ENCODE results near the gene VAV3. TPM values are rescaled to one million over a fixed set of nuclear protein-coding genes. Genes with fewer than 3 reads are reported as not detected.

The VAV3 gene
- polyA plus RNA-seq, 3 donors: 5.4 to 9.2 (median 9.0) TPM

- Histone ChIP-seq H3K4me1 (ENCODE audit: control insufficient read depth in 1 of 2, insufficient read depth in 2 of 2, low read length in 2 of 2) (no peaks in the 10 kb centered on the region), H4K20me1 (ENCODE audit: insufficient read depth, low read length) (no peaks in the 10 kb centered on the region), H3K4me3 (replicated peaks in 1 of 3; ENCODE audit: low read depth in 2 of 3, low read length in 3 of 3) (no peak overlapping the region), H3K36me3 (replicated peaks in 1 of 2; ENCODE audit: control insufficient read depth in 1 of 2, insufficient read depth in 2 of 2, low read length in 2 of 2) (peaks cover 15 to 62% of the 10 kb centered on the region in 2 donors), H3K9ac (ENCODE audit: insufficient read depth, low read length, poor library complexity, severe bottlenecking) (no peak overlapping the region), H3K79me2 (ENCODE audit: insufficient read depth, low read length) (no peaks in the 10 kb centered on the region), H3K27ac (ENCODE audit: low read depth in 1 of 2, low read length in 2 of 2) (no peak overlapping the region), H3K9me3 (replicated peaks in 1 of 2; ENCODE audit: control insufficient read depth in 1 of 2, insufficient read depth in 1 of 2, low read length in 2 of 2) (peaks cover 0 to 6% of the 10 kb centered on the region in 2 donors), H3K4me2 (replicated peaks; ENCODE audit: extremely low read depth, low read length, poor library complexity, severe bottlenecking) (no peak overlapping the region), H3K27me3 (ENCODE audit: control insufficient read depth in 2 of 2, insufficient read depth in 2 of 2, low read length in 2 of 2) (no peaks in the 10 kb centered on the region), H2AFZ (ENCODE audit: insufficient read depth, low read depth, low read length, poor library complexity, severe bottlenecking) (no peak overlapping the region)
- TF ChIP-seq, protein P1, sequence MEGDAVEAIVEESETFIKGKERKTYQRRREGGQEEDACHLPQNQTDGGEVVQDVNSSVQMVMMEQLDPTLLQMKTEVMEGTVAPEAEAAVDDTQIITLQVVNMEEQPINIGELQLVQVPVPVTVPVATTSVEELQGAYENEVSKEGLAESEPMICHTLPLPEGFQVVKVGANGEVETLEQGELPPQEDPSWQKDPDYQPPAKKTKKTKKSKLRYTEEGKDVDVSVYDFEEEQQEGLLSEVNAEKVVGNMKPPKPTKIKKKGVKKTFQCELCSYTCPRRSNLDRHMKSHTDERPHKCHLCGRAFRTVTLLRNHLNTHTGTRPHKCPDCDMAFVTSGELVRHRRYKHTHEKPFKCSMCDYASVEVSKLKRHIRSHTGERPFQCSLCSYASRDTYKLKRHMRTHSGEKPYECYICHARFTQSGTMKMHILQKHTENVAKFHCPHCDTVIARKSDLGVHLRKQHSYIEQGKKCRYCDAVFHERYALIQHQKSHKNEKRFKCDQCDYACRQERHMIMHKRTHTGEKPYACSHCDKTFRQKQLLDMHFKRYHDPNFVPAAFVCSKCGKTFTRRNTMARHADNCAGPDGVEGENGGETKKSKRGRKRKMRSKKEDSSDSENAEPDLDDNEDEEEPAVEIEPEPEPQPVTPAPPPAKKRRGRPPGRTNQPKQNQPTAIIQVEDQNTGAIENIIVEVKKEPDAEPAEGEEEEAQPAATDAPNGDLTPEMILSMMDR (IDR thresholded peaks at IDR 0.05): no peak
- H3K9me3 Mint-ChIP-seq: peaks cover 0 to 6% (median 2%) of the 10 kb centered on the region in 7 donors
- H3K36me3 Mint-ChIP-seq: peaks cover 51 to 55% of the 10 kb centered on the region in 2 donors
- no CpG with 5 or more reads among the region's 3 CpGs for WGBS (ENCODE audit: insufficient coverage)
- DNase-seq: no peak
- no peaks in the 10 kb centered on the region for H3K4me1 Mint-ChIP-seq
- intact Hi-C loops (cut with micrococcal nuclease): no loop called here
- H3K27me3 Mint-ChIP-seq (ENCODE audit: low read depth in 3 of 3): no peaks in the 10 kb centered on the region
- H3K27ac Mint-ChIP-seq: no peak overlapping the region
- no peak overlapping the region for H3K4me3 Mint-ChIP-seq
Observed at GRCh38 chr1:107575226-107575625, 389.8 kb downstream of the VAV3 start.

DNA sequence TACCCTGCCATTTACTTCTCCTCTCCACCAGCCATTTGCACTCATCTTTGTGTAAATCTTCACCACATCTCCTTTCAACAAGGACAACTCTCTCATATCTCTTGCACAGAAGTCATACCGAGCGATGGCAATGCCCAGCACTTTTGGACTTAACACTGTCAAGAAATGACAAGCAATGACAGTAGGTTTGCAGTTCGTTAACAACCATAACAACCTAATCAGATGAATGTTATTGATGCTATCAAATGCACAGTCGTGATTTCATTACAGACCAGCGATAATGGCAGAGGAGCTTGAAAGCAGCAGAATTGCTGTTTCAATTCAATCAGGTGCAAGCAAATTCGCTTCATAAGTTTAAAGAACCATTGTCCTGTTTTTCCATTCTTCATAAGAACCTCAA is 390.9 kb downstream of the VAV3 start:
- TF ChIP-seq, protein P1 (IDR thresholded peaks at IDR 0.05): no peak
- 100% methylated on average over 2 of the region's 6 CpGs for WGBS (ENCODE audit: insufficient coverage)
- H2AFZ ChIP-seq (ENCODE audit: insufficient read depth, low read depth, low read length, poor library complexity, severe bottlenecking): no peak overlapping the region
- no peak overlapping the region for H3K4me3 ChIP-seq (replicated peaks in 1 of 3; ENCODE audit: low read depth in 2 of 3, low read length in 3 of 3)
- Mint-ChIP-seq H3K4me3 (no peak overlapping the region), H3K9me3 (peaks cover 0 to 6% (median 2%) of the 10 kb centered on the region in 7 donors), H3K27ac (no peak overlapping the region), H3K27me3 (ENCODE audit: low read depth in 3 of 3) (peaks cover 0 to 2% (median 0%) of the 10 kb centered on the region in 3 donors), H3K36me3 (peaks cover 43 to 51% of the 10 kb centered on the region in 2 donors), H3K4me1 (no peaks in the 10 kb centered on the region)
- no peak overlapping the region for H3K27ac ChIP-seq (ENCODE audit: low read depth in 1 of 2, low read length in 2 of 2)
- H3K9me3 ChIP-seq (replicated peaks in 1 of 2; ENCODE audit: control insufficient read depth in 1 of 2, insufficient read depth in 1 of 2, low read length in 2 of 2): peaks cover 0 to 6% of the 10 kb centered on the region in 2 donors
- H3K27me3 ChIP-seq (ENCODE audit: control insufficient read depth in 2 of 2, insufficient read depth in 2 of 2, low read length in 2 of 2): no peaks in the 10 kb centered on the region
- intact Hi-C loops (cut with micrococcal nuclease): no loop called here
- H4K20me1 ChIP-seq (ENCODE audit: insufficient read depth, low read length): no peaks in the 10 kb centered on the region
- no peaks in the 10 kb centered on the region for H3K79me2 ChIP-seq (ENCODE audit: insufficient read depth, low read length)
- no peaks in the 10 kb centered on the region for H3K4me1 ChIP-seq (ENCODE audit: control insufficient read depth in 1 of 2, insufficient read depth in 2 of 2, low read length in 2 of 2)
- H3K4me2 ChIP-seq (replicated peaks; ENCODE audit: extremely low read depth, low read length, poor library complexity, severe bottlenecking): no peak overlapping the region
- no peak overlapping the region for H3K9ac ChIP-seq (ENCODE audit: insufficient read depth, low read length, poor library complexity, severe bottlenecking)
- DNase-seq: no peak
- peaks cover 10 to 60% of the 10 kb centered on the region in 2 donors for H3K36me3 ChIP-seq (replicated peaks in 1 of 2; ENCODE audit: control insufficient read depth in 1 of 2, insufficient read depth in 2 of 2, low read length in 2 of 2)

All from CD14-positive monocyte (primary cell).